SK-N-SH treated with all-trans-retinoic acid at 6 μM for 48 hours (cell line): ENCODE results near the gene CCDC82.

Source experiments
- ATAC-seq: fragments of 200-7000 bp; cut with Tn5 transposase; 3 replicates; pipeline ENCODE4 v1.9.1; 2020; ENCODE audit warnings: mild to moderate bottlenecking, moderate library complexity
- ARNTL ChIP-seq: fragments of 450-650 bp; formaldehyde crosslinking; IDR thresholded peaks from 2 replicates; pipeline ENCODE4 v1.5.0; 2020; ENCODE audit warnings: low read depth, mild to moderate bottlenecking, moderate library complexity, borderline replicate concordance
- BACH2 ChIP-seq: fragments of 250-450 bp; sonication (Bioruptor Pico); IDR thresholded peaks from 2 replicates; pipeline ENCODE4 v1.9.0; 2021; ENCODE audit warnings: mild to moderate bottlenecking, borderline replicate concordance
- CREB5 ChIP-seq: fragments of 250-450 bp; sonication (Bioruptor Pico); IDR thresholded peaks from 2 replicates; pipeline ENCODE4 v1.5.1; 2020; ENCODE audit warnings: low read depth, mild to moderate bottlenecking, moderate library complexity
- CSDC2 ChIP-seq: fragments of 250-450 bp; sonication (Bioruptor Pico); IDR thresholded peaks from 2 replicates; pipeline ENCODE4 v1.5.0; 2020; ENCODE audit warnings: mild to moderate bottlenecking, moderate library complexity
- CSRNP3 ChIP-seq: fragments of 250-450 bp; sonication (Bioruptor Pico); IDR thresholded peaks from 2 replicates; pipeline ENCODE4 v1.5.1; 2021; ENCODE audit warnings: mild to moderate bottlenecking, moderate library complexity
- ESRRG ChIP-seq: fragments of 250-450 bp; sonication (Bioruptor Pico); IDR thresholded peaks from 2 replicates; pipeline ENCODE4 v1.6.1; 2021; ENCODE audit warnings: mild to moderate bottlenecking
- GLIS3 ChIP-seq: fragments of 250-450 bp; sonication (Bioruptor Pico); IDR thresholded peaks from 2 replicates; pipeline ENCODE4 v1.5.0; 2020; ENCODE audit warnings: mild to moderate bottlenecking, moderate library complexity
- ISL1 ChIP-seq: fragments of 250-450 bp; sonication (Bioruptor Pico); IDR thresholded peaks from 2 replicates; pipeline ENCODE4 v2.1.2; 2022; ENCODE audit warnings: mild to moderate bottlenecking, moderate library complexity
- OSR1 ChIP-seq: fragments of 250-450 bp; sonication (Bioruptor Pico); IDR thresholded peaks from 2 replicates; pipeline ENCODE4 v1.8.0; 2022; ENCODE audit warnings: moderate library complexity, mild to moderate bottlenecking, inconsistent platforms
- PATZ1 ChIP-seq: fragments of 250-450 bp; sonication (Bioruptor Pico); IDR thresholded peaks from 2 replicates; pipeline ENCODE4 v1.8.0; 2020; ENCODE audit warnings: mild to moderate bottlenecking, moderate library complexity, borderline replicate concordance
- PPARA ChIP-seq: fragments of 250-450 bp; sonication (Bioruptor Pico); IDR thresholded peaks from 2 replicates; pipeline ENCODE4 v1.5.0; 2020; ENCODE audit warnings: mild to moderate bottlenecking, borderline replicate concordance
- RARB ChIP-seq: fragments of 250-450 bp; sonication (Bioruptor Pico); IDR thresholded peaks from 2 replicates; pipeline ENCODE4 v1.8.0; 2021; ENCODE audit warnings: mild to moderate bottlenecking, moderate library complexity
- SNAI2 ChIP-seq: fragments of 250-450 bp; sonication (Bioruptor Pico); IDR thresholded peaks from 2 replicates; pipeline ENCODE4 v1.5.0; 2020; ENCODE audit warnings: mild to moderate bottlenecking, moderate library complexity
- TCF4 ChIP-seq: fragments of 250-450 bp; sonication (Bioruptor Pico); IDR thresholded peaks from 2 replicates; pipeline ENCODE4 v1.8.0; 2021; ENCODE audit warnings: mild to moderate bottlenecking, moderate library complexity, borderline replicate concordance
- TOX ChIP-seq: fragments of 250-450 bp; sonication (Bioruptor Pico); IDR thresholded peaks from 2 replicates; pipeline ENCODE4 v1.8.0; 2021; ENCODE audit warnings: mild to moderate bottlenecking, moderate library complexity, borderline replicate concordance
- TSHZ2 ChIP-seq: fragments of 250-450 bp; sonication (Bioruptor Pico); IDR thresholded peaks from 2 replicates; pipeline ENCODE4 v1.5.0; 2020; ENCODE audit warnings: mild to moderate bottlenecking, moderate library complexity
- ZFP3 ChIP-seq: fragments of 250-450 bp; sonication (Bioruptor Pico); IDR thresholded peaks from 2 replicates; pipeline ENCODE4 v1.5.0; 2020; ENCODE audit warnings: mild to moderate bottlenecking, moderate library complexity
- ZNF565 ChIP-seq: fragments of 450-650 bp; formaldehyde crosslinking; conservative IDR thresholded peaks from 2 replicates; pipeline ENCODE4 v1.5.0; 2020; ENCODE audit warnings: low read depth, mild to moderate bottlenecking, moderate library complexity
- ZNF70 ChIP-seq: fragments of 450-650 bp; formaldehyde crosslinking; IDR thresholded peaks from 2 replicates; pipeline ENCODE4 v1.5.0; 2020; ENCODE audit warnings: mild to moderate bottlenecking, moderate library complexity
- ZNF8 ChIP-seq: fragments of 450-650 bp; formaldehyde crosslinking; IDR thresholded peaks from 2 replicates; pipeline ENCODE4 v1.5.0; 2020; ENCODE audit warnings: mild to moderate bottlenecking, moderate library complexity

Gene CCDC82

GRCh38 chr11:96307776-96308140, 82.0 kb downstream of the CCDC82 start (continued):
- TF ChIP-seq TCF4 (CRISPR knock-in tag) (no peak), CSDC2 (no peak)

- peak; percentile 54 for TF ChIP-seq ISL1 (CRISPR knock-in tag)
- no peak for TF ChIP-seq TOX
- peak; percentile 83 for ATAC-seq
Measured at GRCh38 chr11:96306933-96307775, 82.6 kb downstream of the CCDC82 start.

GRCh38 chr11:96306600-96306932, 83.1 kb downstream of the CCDC82 start:
- no peak for TF ChIP-seq PPARA
- TF ChIP-seq ZFP3 (CRISPR knock-in tag) = no peak
- TF ChIP-seq RARB (CRISPR knock-in tag) = no peak
- no peak for TF ChIP-seq OSR1 (CRISPR knock-in tag)
- TF ChIP-seq SNAI2 (CRISPR knock-in tag) = no peak
- TF ChIP-seq ZNF565 (CRISPR knock-in tag) = no peak
- no peak for TF ChIP-seq CSRNP3 (CRISPR knock-in tag)
- no peak for TF ChIP-seq ZNF8 (CRISPR knock-in tag)
- no peak for TF ChIP-seq ARNTL (CRISPR knock-in tag)
- TF ChIP-seq PATZ1 (CRISPR knock-in tag) = no peak
- TF ChIP-seq GLIS3 (CRISPR knock-in tag) = no peak
- TF ChIP-seq TCF4 (CRISPR knock-in tag) = no peak
- no peak for TF ChIP-seq TSHZ2 (CRISPR knock-in tag)
- no peak for TF ChIP-seq BACH2 (CRISPR knock-in tag)
- no peak for TF ChIP-seq ESRRG (CRISPR knock-in tag)
- TF ChIP-seq ISL1 (CRISPR knock-in tag) = no peak
- no peak for TF ChIP-seq ZNF70 (CRISPR knock-in tag)
- ATAC-seq = no peak; the same call in 2 of the 3 replicates

- no peak for ATAC-seq
- no peak for TF ChIP-seq TSHZ2 (CRISPR knock-in tag)
- no peak for TF ChIP-seq CREB5 (CRISPR knock-in tag)
- no peak for TF ChIP-seq RARB (CRISPR knock-in tag)
Measured at GRCh38 chr11:96306071-96306470, 83.6 kb downstream of the CCDC82 start.
